HG03432 (cell line): ENCODE measurements around the gene ABHD17A.
"Not testable (repeated sequence)": the region's sequence is repeated elsewhere in the genome, so short reads cannot be mapped to it uniquely, and the experiment has no call there.

Experiments
- ATAC-seq: cut with Tn5 transposase; IDR thresholded peaks from one replicate; pipeline ENCODE4 v1.9.1; 2021; ENCODE audit warnings: mild to moderate bottlenecking, moderate library complexity; ENCODE audit not compliant: unreplicated experiment

Gene ABHD17A

GRCh38 chr19:1882089-1882785, 3.1 kb downstream of the ABHD17A start:
- no peak for ATAC-seq

- ATAC-seq, result not testable (repeated sequence)
These were observed 3.8 kb downstream of the ABHD17A start for GRCh38 chr19:1881393-1882088.

GRCh38 chr19:1880611-1881392, 4.5 kb downstream of the ABHD17A start:
- no peak for ATAC-seq

DNA sequence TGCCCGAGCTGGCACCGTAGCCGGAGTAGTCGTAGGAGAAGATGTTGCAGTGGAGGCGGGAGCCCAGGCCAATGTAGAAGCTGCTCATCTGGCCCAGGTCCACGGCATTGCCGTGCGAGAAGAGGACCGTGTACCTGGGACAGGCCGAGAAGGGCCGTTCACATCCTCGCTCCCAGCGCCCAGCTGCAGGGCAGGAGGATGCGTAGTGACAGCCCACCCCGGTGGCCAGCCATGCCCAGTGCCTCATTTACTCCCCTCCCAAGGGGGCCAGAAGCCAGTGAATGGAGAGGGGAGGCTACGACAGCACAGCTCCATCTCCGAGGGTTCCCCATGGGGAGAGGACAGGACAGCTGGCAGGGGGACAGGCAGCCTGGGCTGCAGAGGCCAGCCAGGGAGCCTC, 5.3 kb downstream of the ABHD17A start:
- not testable (repeated sequence) for ATAC-seq

DNA sequence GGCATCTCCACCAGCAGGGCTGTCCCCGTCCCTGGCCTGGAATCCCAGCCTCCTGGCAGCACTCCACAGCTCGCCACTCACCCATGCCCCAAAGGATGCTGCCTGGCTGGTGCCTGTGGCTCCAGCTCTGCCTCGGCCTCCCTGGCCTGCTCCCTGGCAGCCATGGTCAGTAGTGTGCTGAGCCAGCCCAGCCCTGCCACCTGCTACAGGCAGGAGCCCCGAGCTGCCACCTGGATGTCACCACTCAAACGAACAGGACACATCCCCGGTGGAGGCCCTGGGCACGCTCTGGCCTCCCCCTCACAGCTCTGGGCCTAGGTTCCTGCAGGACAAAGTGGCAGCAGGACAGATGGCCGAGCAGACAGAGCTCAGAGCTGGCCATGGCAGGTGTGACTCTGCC, 6.7 kb downstream of the ABHD17A start:
- ATAC-seq, result not testable (repeated sequence)

- not testable (repeated sequence) for ATAC-seq
These were observed 8.0 kb downstream of the ABHD17A start for GRCh38 chr19:1877280-1877660.

GRCh38 chr19:1876496-1877279, 8.6 kb downstream of the ABHD17A start:
- not testable (repeated sequence) for ATAC-seq

GRCh38 chr19:1875646-1876495, 9.4 kb downstream of the ABHD17A start:
- ATAC-seq, result peak; percentile 84

GRCh38 chr19:1875265-1875645, 10.0 kb downstream of the ABHD17A start:
- not testable (repeated sequence) for ATAC-seq

GRCh38 chr19:1874554-1875185, 10.6 kb downstream of the ABHD17A start:
- no peak for ATAC-seq

DNA sequence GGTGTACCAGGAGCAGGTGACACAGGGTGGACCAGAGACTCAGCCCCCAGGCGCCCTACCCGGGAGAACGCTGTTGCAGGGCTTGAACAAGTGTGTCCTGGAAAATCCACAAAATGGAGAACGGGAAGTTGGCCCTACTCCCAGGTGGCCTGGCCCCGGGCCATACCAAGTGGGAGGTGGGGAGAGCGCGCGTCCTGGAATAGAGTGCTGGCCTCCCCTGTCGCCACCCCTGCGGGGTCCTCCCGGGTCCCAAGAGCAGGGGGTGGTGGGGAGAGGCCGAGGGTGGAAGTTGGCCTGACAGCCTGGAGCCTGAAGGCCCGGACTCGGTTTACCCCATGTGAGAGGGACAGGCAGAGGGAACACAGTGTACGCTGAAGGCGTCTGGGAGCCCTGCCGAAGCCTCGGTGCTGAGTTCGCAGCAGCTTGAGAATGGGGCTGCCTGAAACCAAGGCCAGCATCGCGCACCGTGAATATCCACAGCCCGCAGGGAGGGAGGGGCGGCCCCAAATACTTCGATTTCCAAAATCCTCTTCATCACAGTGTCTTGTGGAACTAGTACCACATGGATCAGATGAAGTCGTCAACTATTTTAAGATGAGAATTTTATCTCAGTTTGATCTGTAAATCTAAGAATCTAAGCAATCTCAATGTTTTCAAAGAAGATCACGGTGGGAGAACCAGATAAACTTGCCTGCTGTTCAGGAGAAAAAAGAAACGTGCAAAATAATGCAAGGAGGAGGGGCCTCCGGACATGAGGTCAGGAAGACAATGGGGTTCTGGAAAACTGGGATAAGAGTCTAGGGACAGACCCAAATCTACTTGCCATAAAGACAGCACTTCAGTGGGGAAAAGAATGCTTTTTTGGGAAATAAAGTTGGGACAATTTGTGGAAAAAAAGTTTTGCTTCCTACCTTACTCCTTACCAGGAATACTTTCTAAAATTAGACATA, 11.5 kb downstream of the ABHD17A start:
- ATAC-seq, result no peak

DNA sequence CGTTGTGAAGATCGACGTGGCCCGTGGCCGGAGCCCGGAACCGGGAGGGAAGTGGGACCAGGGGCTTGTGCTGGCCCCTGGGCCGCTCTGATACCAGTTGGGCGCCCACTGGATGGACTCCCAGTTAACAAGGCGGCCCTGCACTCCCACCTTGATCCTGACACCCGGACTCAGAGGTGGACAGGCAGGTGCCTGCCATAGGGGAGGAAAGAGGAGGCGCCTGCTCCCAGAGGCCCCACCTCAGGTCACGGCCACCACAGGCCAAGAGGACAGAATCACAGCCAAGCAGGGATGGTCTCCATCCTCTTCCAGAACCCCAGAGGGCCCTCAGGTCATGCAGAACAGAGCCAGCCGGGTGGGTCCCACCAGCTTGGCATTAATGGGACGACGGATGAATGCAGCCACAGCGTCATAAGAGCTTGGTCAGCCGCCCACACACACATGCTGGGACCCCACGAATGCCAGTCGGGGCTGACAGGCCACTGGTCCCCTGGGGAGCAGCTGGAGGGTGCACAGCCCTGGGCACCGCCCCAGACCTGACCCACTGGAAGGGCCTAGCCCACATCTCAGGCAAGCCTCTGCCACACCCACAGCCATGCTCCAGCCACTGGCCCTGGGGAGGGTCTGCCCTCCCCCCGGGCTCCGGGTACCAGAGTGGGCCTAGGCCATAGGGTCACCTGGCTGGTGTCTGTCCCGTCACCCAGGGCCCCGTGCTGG, 12.3 kb downstream of the ABHD17A start:
- no peak for ATAC-seq

DNA sequence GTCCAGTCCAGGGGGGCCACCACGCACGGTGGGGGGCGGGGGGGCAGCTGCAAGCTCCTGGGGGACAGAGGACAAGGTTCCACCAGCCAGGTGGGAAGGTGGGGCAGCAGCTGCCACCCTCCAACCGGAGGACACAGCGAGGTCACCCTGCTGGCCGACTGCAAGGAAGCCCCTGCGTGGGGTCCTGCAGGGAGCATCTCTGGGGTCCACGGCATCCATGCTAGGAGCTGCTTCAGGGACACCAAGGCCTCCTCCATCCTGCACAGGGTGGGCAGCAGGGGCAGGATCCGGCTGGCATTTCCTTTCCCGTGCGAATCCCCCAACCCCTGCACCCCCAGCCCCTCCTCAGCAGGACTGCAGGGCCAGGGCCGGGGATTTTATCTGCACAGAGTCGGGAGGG, 13.7 kb downstream of the ABHD17A start:
- ATAC-seq, result no peak

DNA sequence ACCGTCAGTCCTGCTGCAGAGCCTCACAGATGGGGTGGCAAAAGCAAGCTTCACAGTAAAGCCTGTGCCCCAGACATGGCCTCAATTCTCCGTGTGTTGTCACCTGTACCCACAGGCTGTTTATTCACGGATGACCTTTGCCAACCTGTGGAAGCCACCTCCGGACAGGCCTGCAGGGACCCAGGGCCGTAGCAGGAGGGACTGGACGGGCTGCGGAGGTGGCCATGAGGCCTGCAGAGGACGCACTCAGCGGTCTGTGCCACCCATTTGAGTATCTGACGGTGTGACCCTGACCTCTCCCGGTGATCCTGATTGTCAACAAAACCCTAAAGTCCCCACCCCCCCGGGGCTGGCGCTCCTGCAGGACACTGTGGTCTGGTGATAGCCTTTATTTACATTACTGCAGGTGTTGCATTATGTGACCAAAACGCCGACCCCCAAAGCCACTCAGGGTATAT, 14.1 kb downstream of the ABHD17A start:
- no peak for ATAC-seq

- ATAC-seq, result no peak
These were observed 16.3 kb downstream of the ABHD17A start for GRCh38 chr19:1868971-1869370.

DNA sequence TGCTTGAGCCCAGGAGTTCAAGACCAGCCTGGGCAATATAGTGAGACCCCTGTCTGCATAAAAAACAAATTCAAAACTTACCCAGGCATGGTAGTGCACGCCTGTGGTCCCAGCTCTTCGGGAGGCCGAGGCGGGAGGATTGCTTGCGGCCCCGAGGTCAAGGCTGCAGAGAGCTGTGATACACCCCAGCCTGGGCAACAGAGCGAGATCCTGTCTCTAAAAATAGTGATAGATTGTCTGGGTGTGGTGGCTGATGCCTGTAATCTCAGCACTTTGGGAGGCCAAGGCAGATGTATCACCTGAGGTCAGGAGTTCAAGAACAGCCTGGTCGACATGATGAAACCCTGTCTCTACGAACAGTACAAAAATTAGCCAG, 18.0 kb downstream of the ABHD17A start:
- ATAC-seq, result no peak

GRCh38 chr19:1866693-1867348, 18.5 kb downstream of the ABHD17A start:
- no peak for ATAC-seq
